GM23338 (cell line): ENCODE data around the gene WFDC8.

Experiments used
- CREB1 ChIP-seq: fragments of 250-450 bp; sonication (Bioruptor Pico); IDR thresholded peaks from 2 replicates; pipeline ENCODE4 v1.5.0; 2020; ENCODE audit warnings: low read depth, mild to moderate bottlenecking, moderate library complexity
- ETS1 ChIP-seq: IDR thresholded peaks from 2 replicates; pipeline ENCODE4 v1.6.1; 2016; ENCODE audit warnings: antibody characterized with exemption
- EZH2 ChIP-seq: fragments of 200-600 bp; sonication (generic); IDR thresholded peaks from one replicate; pipeline ENCODE4 v1.8.0; 2017; ENCODE audit warnings: antibody characterized with exemption, mild to moderate bottlenecking, low read depth; ENCODE audit not compliant: unreplicated experiment
- EZH2phosphoT487 ChIP-seq: fragments of 200-600 bp; sonication (generic); IDR thresholded peaks from one replicate; pipeline ENCODE4 v1.8.1; 2018; ENCODE audit warnings: antibody characterized with exemption; ENCODE audit not compliant: unreplicated experiment
- NANOG ChIP-seq: IDR thresholded peaks from 2 replicates; pipeline ENCODE4 v1.6.1; 2016; ENCODE audit warnings: antibody characterized with exemption, borderline replicate concordance
- POLR2AphosphoS5 ChIP-seq: IDR thresholded peaks from 2 replicates; pipeline ENCODE4 v1.6.1; 2016; ENCODE audit warnings: antibody characterized with exemption, low read depth
- REST ChIP-seq: IDR thresholded peaks from one replicate; pipeline ENCODE4 v1.6.1; 2018; ENCODE audit warnings: antibody characterized with exemption; ENCODE audit not compliant: unreplicated experiment
- STAT1 ChIP-seq: IDR thresholded peaks from one replicate; pipeline ENCODE4 v1.6.1; 2016; ENCODE audit warnings: antibody characterized with exemption; ENCODE audit not compliant: unreplicated experiment
- ZNF331 ChIP-seq: fragments of 250-450 bp; sonication (Bioruptor Pico); IDR thresholded peaks from 2 replicates; pipeline ENCODE4 v1.5.0; 2020; ENCODE audit warnings: low read depth, mild to moderate bottlenecking, moderate library complexity
- ZNF462 ChIP-seq: fragments of 250-450 bp; sonication (Bioruptor Pico); IDR thresholded peaks from 2 replicates; pipeline ENCODE4 v1.5.0; 2020; ENCODE audit warnings: mild to moderate bottlenecking, moderate library complexity
- TF ChIP-seq, protein P1 (sequence below), 2 experiments: fragments of 200-600 bp in 1 of 2; sonication (generic) in 1 of 2; conservative IDR thresholded peaks; 2 replicates each; pipeline versions ENCODE4 v1.5.1 to v1.6.1; 2016 to 2017; ENCODE audit warnings: antibody characterized with exemption in 2 of 2, low read depth in 2 of 2, mild to moderate bottlenecking in 2 of 2, moderate library complexity in 1 of 2

DNA sequence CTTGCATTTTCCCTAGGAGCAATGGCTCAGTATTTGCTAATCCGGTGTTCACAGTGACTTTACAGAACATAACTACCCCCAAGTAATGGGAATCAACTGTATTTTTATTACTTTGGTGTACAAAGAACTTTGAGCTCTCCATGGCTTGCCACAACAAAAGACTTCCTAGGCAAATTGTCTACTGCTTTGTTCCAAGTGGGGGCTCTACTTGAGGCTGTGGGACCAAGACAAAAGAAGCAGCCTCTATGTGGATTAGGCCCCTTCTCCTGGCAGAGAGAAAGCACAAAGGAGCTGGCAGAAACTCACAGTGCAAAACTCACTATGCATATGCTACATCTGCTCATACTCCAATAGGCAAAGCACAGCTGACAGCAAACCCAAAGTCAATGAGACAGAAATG is 853 bp downstream of the WFDC8 start:
- TF ChIP-seq ZNF331 (CRISPR knock-in tag) (no peak), EZH2 (no peak), CREB1 (CRISPR knock-in tag) (no peak), EZH2phosphoT487 (no peak), POLR2AphosphoS5 (no peak), REST (no peak), ETS1 (no peak), NANOG (no peak), ZNF462 (CRISPR knock-in tag) (peak; percentile 81; the same call in 1 of the 2 replicates), STAT1 (no peak)
- TF ChIP-seq, protein P1, sequence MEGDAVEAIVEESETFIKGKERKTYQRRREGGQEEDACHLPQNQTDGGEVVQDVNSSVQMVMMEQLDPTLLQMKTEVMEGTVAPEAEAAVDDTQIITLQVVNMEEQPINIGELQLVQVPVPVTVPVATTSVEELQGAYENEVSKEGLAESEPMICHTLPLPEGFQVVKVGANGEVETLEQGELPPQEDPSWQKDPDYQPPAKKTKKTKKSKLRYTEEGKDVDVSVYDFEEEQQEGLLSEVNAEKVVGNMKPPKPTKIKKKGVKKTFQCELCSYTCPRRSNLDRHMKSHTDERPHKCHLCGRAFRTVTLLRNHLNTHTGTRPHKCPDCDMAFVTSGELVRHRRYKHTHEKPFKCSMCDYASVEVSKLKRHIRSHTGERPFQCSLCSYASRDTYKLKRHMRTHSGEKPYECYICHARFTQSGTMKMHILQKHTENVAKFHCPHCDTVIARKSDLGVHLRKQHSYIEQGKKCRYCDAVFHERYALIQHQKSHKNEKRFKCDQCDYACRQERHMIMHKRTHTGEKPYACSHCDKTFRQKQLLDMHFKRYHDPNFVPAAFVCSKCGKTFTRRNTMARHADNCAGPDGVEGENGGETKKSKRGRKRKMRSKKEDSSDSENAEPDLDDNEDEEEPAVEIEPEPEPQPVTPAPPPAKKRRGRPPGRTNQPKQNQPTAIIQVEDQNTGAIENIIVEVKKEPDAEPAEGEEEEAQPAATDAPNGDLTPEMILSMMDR (conservative IDR thresholded peaks at IDR 0.05; ENCODE audit: low read depth in 2 of 2) = no peak
